ENCODE results near the gene DDX56. TPM values are rescaled to one million over a fixed set of nuclear protein-coding genes. Genes with fewer than 3 reads are reported as not detected.

Gene DDX56
- total RNA-seq, 1 experiment from 2014 or later, result 120 TPM

DNA sequence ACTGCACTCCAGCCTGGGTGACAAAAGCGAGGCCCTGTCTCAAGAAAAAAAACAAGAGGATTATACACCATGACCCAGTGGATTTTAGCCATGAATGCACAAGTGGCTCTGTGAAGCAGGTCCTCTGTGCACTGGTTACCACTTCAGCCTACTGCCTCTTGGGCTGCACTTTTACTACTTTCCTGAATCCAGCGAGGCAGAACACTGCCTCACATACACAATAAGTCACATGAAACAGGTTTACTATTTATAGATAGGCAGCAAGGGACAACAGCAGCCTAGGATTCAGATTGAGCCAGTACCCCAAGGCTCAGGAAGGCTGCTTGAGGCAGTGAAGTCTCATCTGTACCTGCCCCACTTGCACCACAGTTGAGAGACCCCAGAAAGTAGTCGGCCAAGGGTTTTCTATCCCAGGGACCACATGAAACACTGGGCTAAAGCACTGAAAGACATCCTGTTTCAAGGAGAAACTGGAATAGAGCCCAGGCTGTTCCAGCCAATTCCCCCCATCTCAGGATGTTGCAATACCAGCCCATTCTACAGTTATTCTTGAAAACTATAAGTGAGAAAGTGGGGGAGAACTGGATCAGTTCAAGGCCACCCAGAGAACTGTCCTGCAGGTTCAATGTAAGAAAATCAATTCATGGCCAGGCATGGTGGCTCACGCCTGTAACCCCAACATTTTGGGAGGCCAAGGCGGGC, 22.4 kb upstream of the DDX56 start:
- no CpG with 5 or more reads among the region's 5 CpGs for WGBS (ENCODE audit: extremely low coverage, insufficient read length, low lambda C conversion rate)
- H3K9me3 Mint-ChIP-seq, result no peaks in the 10 kb centered on the region
- H3K27me3 ChIP-seq (ENCODE audit: insufficient read depth, low read length), result no peaks in the 10 kb centered on the region

More for the DNA sequence above, 22.4 kb upstream of the DDX56 start:
- TF ChIP-seq, protein P1, sequence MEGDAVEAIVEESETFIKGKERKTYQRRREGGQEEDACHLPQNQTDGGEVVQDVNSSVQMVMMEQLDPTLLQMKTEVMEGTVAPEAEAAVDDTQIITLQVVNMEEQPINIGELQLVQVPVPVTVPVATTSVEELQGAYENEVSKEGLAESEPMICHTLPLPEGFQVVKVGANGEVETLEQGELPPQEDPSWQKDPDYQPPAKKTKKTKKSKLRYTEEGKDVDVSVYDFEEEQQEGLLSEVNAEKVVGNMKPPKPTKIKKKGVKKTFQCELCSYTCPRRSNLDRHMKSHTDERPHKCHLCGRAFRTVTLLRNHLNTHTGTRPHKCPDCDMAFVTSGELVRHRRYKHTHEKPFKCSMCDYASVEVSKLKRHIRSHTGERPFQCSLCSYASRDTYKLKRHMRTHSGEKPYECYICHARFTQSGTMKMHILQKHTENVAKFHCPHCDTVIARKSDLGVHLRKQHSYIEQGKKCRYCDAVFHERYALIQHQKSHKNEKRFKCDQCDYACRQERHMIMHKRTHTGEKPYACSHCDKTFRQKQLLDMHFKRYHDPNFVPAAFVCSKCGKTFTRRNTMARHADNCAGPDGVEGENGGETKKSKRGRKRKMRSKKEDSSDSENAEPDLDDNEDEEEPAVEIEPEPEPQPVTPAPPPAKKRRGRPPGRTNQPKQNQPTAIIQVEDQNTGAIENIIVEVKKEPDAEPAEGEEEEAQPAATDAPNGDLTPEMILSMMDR (conservative IDR thresholded peaks at IDR 0.05), result no peak
- Histone ChIP-seq H3K4me2 (ENCODE audit: insufficient read depth, insufficient read length, low read length) (no peak overlapping the region), H2BK12ac (ENCODE audit: insufficient read length, low read depth, low read length) (no peak overlapping the region), H3K23me2 (ENCODE audit: insufficient read length, low read depth, low read length, poor library complexity, severe bottlenecking) (no peaks in the 10 kb centered on the region), H2BK15ac (ENCODE audit: low read depth, low read length) (no peak overlapping the region), H3K27ac (ENCODE audit: insufficient read length, low read depth, low read length) (no peak overlapping the region), H4K8ac (replicated peaks; ENCODE audit: insufficient read length, low read depth, low read length) (no peak overlapping the region), H3K4ac (ENCODE audit: low read depth, low read length) (no peak overlapping the region), H2AK5ac (ENCODE audit: insufficient read length, low read length) (no peak overlapping the region), H3K9ac (ENCODE audit: extremely low read depth, insufficient read length, low read length) (no peak overlapping the region), H3K23ac (ENCODE audit: insufficient read length, low read depth, low read length) (no peak overlapping the region), H3T11ph (ENCODE audit: low read length) (no peak overlapping the region), H3K79me1 (ENCODE audit: insufficient read depth, low read depth, low read length, poor library complexity, severe bottlenecking) (no peaks in the 10 kb centered on the region), H3K56ac (ENCODE audit: insufficient read length, low read depth, low read length) (no peak overlapping the region), H2AFZ (ENCODE audit: low read length) (no peak overlapping the region), H2BK120ac (ENCODE audit: low read depth, low read length, poor library complexity, severe bottlenecking) (no peak overlapping the region), H3K9me3 (ENCODE audit: control insufficient read depth, low read depth, low read length) (no peaks in the 10 kb centered on the region), H2BK5ac (ENCODE audit: insufficient read length, low read length) (no peak overlapping the region), H4K20me1 (ENCODE audit: control insufficient read depth, insufficient read depth, insufficient read length) (no peaks in the 10 kb centered on the region), H2BK20ac (ENCODE audit: low read depth, low read length, poor library complexity, severe bottlenecking) (no peak overlapping the region), H3K79me2 (ENCODE audit: insufficient read depth, low read length) (no peaks in the 10 kb centered on the region), H4K91ac (ENCODE audit: insufficient read length, low read depth, low read length) (no peak overlapping the region), H3K14ac (ENCODE audit: insufficient read depth, low read length) (no peak overlapping the region), H3K18ac (ENCODE audit: insufficient read length, low read depth, low read length) (no peak overlapping the region), H4K5ac (ENCODE audit: insufficient read length, low read depth, low read length) (no peak overlapping the region), H3K4me1 (ENCODE audit: insufficient read depth, low read length) (no peaks in the 10 kb centered on the region)
- no peaks in the 10 kb centered on the region for H3K4me1 Mint-ChIP-seq
- no peaks in the 10 kb centered on the region for H3K36me3 Mint-ChIP-seq (ENCODE audit: insufficient read depth in 1 of 3, low read depth in 3 of 3)
- H3K27ac Mint-ChIP-seq, result no peak overlapping the region; a peak in 1 of 7 replicates
- no peak for DNase-seq
- peaks cover 14% of the 10 kb centered on the region for H3K27me3 Mint-ChIP-seq (ENCODE audit: low read depth)
- no peak overlapping the region; a peak in 1 of 5 replicates for H3K4me3 Mint-ChIP-seq
